MM.1S (cell line): ENCODE measurements around the gene PIK3R2.

Experiments
- DNase-seq: peaks from one replicate; pipeline ENCODE4 v3.0.0-alpha.2; 2015
- H2AFZ ChIP-seq: fragments of 300-600 bp; sonication (generic); 2 replicates; pipeline ENCODE4 v1.6.0; 2016; ENCODE audit warnings: antibody characterized with exemption, low read length
- H3F3A ChIP-seq: fragments of 300-600 bp; sonication (generic); 2 replicates; pipeline ENCODE4 v1.6.1; 2016; ENCODE audit warnings: mild to moderate bottlenecking, antibody characterized with exemption, low read length, moderate library complexity, mixed read lengths; ENCODE audit not compliant: insufficient read depth
- H3K27ac ChIP-seq: fragments of 300-600 bp; sonication (generic); 2 replicates; pipeline ENCODE4 v1.5.1; 2016; ENCODE audit warnings: mild to moderate bottlenecking, low read length
- H3K27me3 ChIP-seq: fragments of 300-600 bp; sonication (generic); replicated peaks from 2 replicates; pipeline ENCODE4 v1.6.0; 2016; ENCODE audit warnings: low read length; ENCODE audit not compliant: insufficient read depth
- H3K36me3 ChIP-seq: fragments of 300-600 bp; sonication (generic); replicated peaks from 2 replicates; pipeline ENCODE4 v1.6.1; 2016; ENCODE audit warnings: mild to moderate bottlenecking, low read length, mixed read lengths; ENCODE audit not compliant: insufficient read depth
- H3K4me1 ChIP-seq: fragments of 300-600 bp; sonication (generic); 2 replicates; pipeline ENCODE4 v1.6.1; 2016; ENCODE audit warnings: low read length, mixed read lengths
- H3K4me2 ChIP-seq: fragments of 300-600 bp; sonication (generic); 2 replicates; pipeline ENCODE4 v1.6.0; 2016; ENCODE audit warnings: low read depth, low read length
- H3K4me3 ChIP-seq: fragments of 300-600 bp; sonication (generic); 2 replicates; pipeline ENCODE4 v1.5.1; 2016; ENCODE audit warnings: low read length, mixed read lengths
- H3K79me2 ChIP-seq: fragments of 300-600 bp; sonication (generic); 2 replicates; pipeline ENCODE4 v1.6.1; 2016; ENCODE audit warnings: mixed run types, low read length, mixed read lengths
- H3K9ac ChIP-seq: fragments of 300-600 bp; sonication (generic); 2 replicates; pipeline ENCODE4 v1.6.1; 2016; ENCODE audit warnings: low read length, mixed read lengths
- H3K9me2 ChIP-seq: fragments of 300-600 bp; sonication (generic); replicated peaks from 2 replicates; pipeline ENCODE4 v1.6.1; 2016; ENCODE audit warnings: mild to moderate bottlenecking, low read length, mixed read lengths; ENCODE audit not compliant: insufficient read depth
- H3K9me3 ChIP-seq: fragments of 300-600 bp; sonication (generic); replicated peaks from 2 replicates; pipeline ENCODE4 v1.6.1; 2016; ENCODE audit warnings: mild to moderate bottlenecking, low read length, mixed read lengths; ENCODE audit not compliant: insufficient read depth
- H4K20me1 ChIP-seq: fragments of 300-600 bp; sonication (generic); 2 replicates; pipeline ENCODE4 v1.6.1; 2016; ENCODE audit warnings: mild to moderate bottlenecking, low read length, moderate library complexity, mixed read lengths; ENCODE audit not compliant: insufficient read depth
- CTCF ChIP-seq: fragments of 300-600 bp; sonication (generic); IDR thresholded peaks from 2 replicates; pipeline ENCODE4 v1.5.1; 2016; ENCODE audit warnings: antibody characterized with exemption, low read length, mixed read lengths
- EZH2 ChIP-seq: fragments of 300-600 bp; sonication (generic); optimal IDR thresholded peaks from 2 replicates; pipeline ENCODE3; 2017; ENCODE audit warnings: low read depth, mild to moderate bottlenecking, antibody characterized with exemption, low read length, mixed read lengths
- EZH2phosphoT487 ChIP-seq: fragments of 300-600 bp; sonication (generic); IDR thresholded peaks from 2 replicates; pipeline ENCODE4 v1.6.1; 2018; ENCODE audit warnings: antibody characterized with exemption, low read length

Gene PIK3R2

GRCh38 chr19:18114483-18114882, 38.5 kb upstream of the PIK3R2 start:
- no peak for TF ChIP-seq CTCF
- TF ChIP-seq EZH2phosphoT487, result no peak
- no peak for TF ChIP-seq EZH2
- Histone ChIP-seq H3K4me1 (peaks cover 17% of the 10 kb centered on the region), H3K27me3 (no peaks in the 10 kb centered on the region), H3K36me3 (no peaks in the 10 kb centered on the region), H3K4me2 (no peak overlapping the region), H3F3A (peaks cover 12% of the 10 kb centered on the region), H3K4me3 (no peak overlapping the region), H3K9ac (no peak overlapping the region), H3K9me3 (no peaks in the 10 kb centered on the region), H3K9me2 (no peaks in the 10 kb centered on the region), H2AFZ (no peak overlapping the region), H3K79me2 (peaks cover 11% of the 10 kb centered on the region), H3K27ac (no peak overlapping the region), H4K20me1 (no peaks in the 10 kb centered on the region)
- no peak for DNase-seq

- Histone ChIP-seq H3K4me2 (peak overlapping the region; percentile 95), H3K79me2 (peaks cover 31% of the 10 kb centered on the region), H2AFZ (peak overlapping the region; percentile 93), H3K36me3 (no peaks in the 10 kb centered on the region), H3K4me1 (peaks cover 23% of the 10 kb centered on the region), H3K27ac (no peak overlapping the region; the same call in 1 of the 2 replicates), H4K20me1 (no peaks in the 10 kb centered on the region), H3K9me2 (no peaks in the 10 kb centered on the region), H3K27me3 (no peaks in the 10 kb centered on the region), H3K9ac (peak overlapping the region; percentile 40; the same call in 1 of the 2 replicates), H3F3A (peaks cover 17% of the 10 kb centered on the region), H3K4me3 (peak overlapping the region; percentile 56), H3K9me3 (no peaks in the 10 kb centered on the region)
- no peak for DNase-seq
- TF ChIP-seq EZH2phosphoT487 (no peak), CTCF (no peak), EZH2 (no peak)
Measured at GRCh38 chr19:18117364-18117691, 35.6 kb upstream of the PIK3R2 start.

GRCh38 chr19:18117692-18118378, 35.1 kb upstream of the PIK3R2 start:
- Histone ChIP-seq H4K20me1 (no peaks in the 10 kb centered on the region), H3K4me3 (peak overlapping the region; percentile 84), H3F3A (peaks cover 17% of the 10 kb centered on the region), H3K36me3 (no peaks in the 10 kb centered on the region), H3K9me2 (no peaks in the 10 kb centered on the region), H2AFZ (peak overlapping the region; percentile 93), H3K4me2 (peak overlapping the region; percentile 96), H3K4me1 (peaks cover 23% of the 10 kb centered on the region), H3K9me3 (no peaks in the 10 kb centered on the region), H3K27ac (peak overlapping the region; percentile 63; the same call in 1 of the 2 replicates), H3K27me3 (no peaks in the 10 kb centered on the region), H3K9ac (peak overlapping the region; percentile 77), H3K79me2 (peaks cover 31% of the 10 kb centered on the region)
- DNase-seq, result peak; percentile 93
- TF ChIP-seq EZH2 (no peak), EZH2phosphoT487 (no peak), CTCF (no peak)
